Measurements from ENCODE around the gene PLEKHA1. TPM values are rescaled to one million over a fixed set of nuclear protein-coding genes. Genes with fewer than 3 reads are reported as not detected.
A peak's percentile ranks its signal among the peaks of the same experiment; 100 is the strongest.

Gene PLEKHA1
- total and polyA plus RNA-seq, 2 of the 4 experiments (the other 2 are of a cell fraction), result 7.2 to 9.5 TPM

DNA sequence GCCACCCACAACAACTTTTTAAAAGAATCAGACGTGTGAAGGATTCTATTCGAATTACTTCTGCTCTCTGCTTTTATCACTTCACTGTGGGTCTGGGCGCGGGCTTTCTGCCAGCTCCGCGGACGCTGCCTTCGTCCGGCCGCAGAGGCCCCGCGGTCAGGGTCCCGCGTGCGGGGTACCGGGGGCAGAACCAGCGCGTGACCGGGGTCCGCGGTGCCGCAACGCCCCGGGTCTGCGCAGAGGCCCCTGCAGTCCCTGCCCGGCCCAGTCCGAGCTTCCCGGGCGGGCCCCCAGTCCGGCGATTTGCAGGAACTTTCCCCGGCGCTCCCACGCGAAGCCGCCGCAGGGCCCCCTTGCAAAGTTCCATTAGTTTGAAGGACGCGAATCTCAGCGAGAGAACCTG, 86.4 kb downstream of the PLEKHA1 start:
- Histone ChIP-seq H2BK5ac (ENCODE audit: low read depth, low read length, poor library complexity, severe bottlenecking) (peak overlapping the region; percentile 28), H2BK20ac (ENCODE audit: low read depth, low read length) (0 out of 2 replicates have a peak overlapping the region, but pooled peaks have one; percentile 15), H2BK15ac (ENCODE audit: low read depth, low read length) (no peak overlapping the region; the same call in 2 of the 3 replicates), H4K8ac (ENCODE audit: low read depth in 2 of 2, low read length in 2 of 2) (peak overlapping the region in 1 of 2 experiments; percentile 63; a peak in 2 of 4 replicates), H3K4me1 (ENCODE audit: control insufficient read depth, insufficient read depth, low read length) (peaks cover 12% of the 10 kb centered on the region), H4K20me1 (ENCODE audit: insufficient read depth, low read length) (peaks cover 7% of the 10 kb centered on the region; the same call in 1 of the 2 replicates), H3K9me3 (ENCODE audit: control insufficient read depth, insufficient read depth, low read length) (no peaks in the 10 kb centered on the region), H3K14ac (replicated peaks; ENCODE audit: low read depth, low read length) (no peak overlapping the region), H3K9ac (ENCODE audit: low read depth, low read length) (peak overlapping the region; percentile 65), H3K4me2 (ENCODE audit: low read depth, low read length) (peak overlapping the region; percentile 78), H3K56ac (ENCODE audit: extremely low read depth, insufficient read depth, low read length) (no peak overlapping the region; the same call in 1 of the 2 replicates), H2AK9ac (replicated peaks; ENCODE audit: low read depth, low read length, poor library complexity) (no peak overlapping the region), H3K27me3 (ENCODE audit: control insufficient read depth, insufficient read depth, low read length) (peaks cover 2% of the 10 kb centered on the region), H3K23ac (ENCODE audit: low read depth, low read length) (no peak overlapping the region), H4K91ac (ENCODE audit: insufficient read depth, low read depth, low read length) (no peak overlapping the region; the same call in 1 of the 2 replicates), H4K5ac (ENCODE audit: low read depth, low read length) (peak overlapping the region; percentile 62; the same call in 1 of the 2 replicates), H2AFZ (replicated peaks; ENCODE audit: low read length, poor library complexity) (peak overlapping the region; percentile 89), H3K36me3 (ENCODE audit: control insufficient read depth, insufficient read depth, low read length) (no peaks in the 10 kb centered on the region; the same call in 1 of the 2 replicates), H3K27ac (ENCODE audit: insufficient read depth, low read length) (peak overlapping the region; percentile 32), H3K4ac (ENCODE audit: low read depth, low read length) (no peak overlapping the region), H2BK120ac (ENCODE audit: low read depth, low read length) (no peak overlapping the region), H3K9me1 (ENCODE audit: insufficient read depth, low read length) (0 out of 2 replicates have a peak, but pooled peaks cover 6% of the 10 kb centered on the region), H3K4me3 (ENCODE audit: insufficient read depth, low read depth, low read length) (peak overlapping the region; percentile 52), H3K18ac (ENCODE audit: low read depth, low read length) (no peak overlapping the region; the same call in 1 of the 2 replicates), H2AK5ac (ENCODE audit: low read depth, low read length) (no peak overlapping the region; the same call in 1 of the 2 replicates), H3K79me1 (ENCODE audit: low read depth in 1 of 2, low read length in 2 of 2) (peaks cover 2 to 16% of the 10 kb centered on the region in 2 experiments; a peak in 3 of 4 replicates)
- ChIA-PET CTCF (no interaction called here), POLR2A (ENCODE audit: unreplicated experiment) (interaction anchor here (0.7 kb wide), 1 partner anchor 32 kb away, joined by 8 read pairs; no protein-coding TSS in a partner anchor)
- no peak for DNase-seq
- WGBS, 2 experiments (ENCODE audit: extremely low coverage in 2 of 2, insufficient read length in 1 of 2), result 2% methylated on average over 31 of the region's 40 CpGs; no CpG with 5 or more reads in 1 of the 2 experiments
- in situ Hi-C loops (cut with MboI; ENCODE audit: low sequenced_read_pairs), result loop anchor here (10.0 kb wide), 1 partner anchor 336 kb away; no protein-coding TSS in a partner anchor
- ATAC-seq (ENCODE audit: low read depth), result no peak; the same call in 1 of the 2 replicates
- TF ChIP-seq MXI1 (IDR thresholded peaks at IDR 0.05; ENCODE audit: borderline replicate concordance, low read depth, low read length), result no peak
- TF ChIP-seq MAZ (IDR thresholded peaks at IDR 0.05; ENCODE audit: borderline replicate concordance, low read depth, low read length), result no peak
- TF ChIP-seq CEBPB (IDR thresholded peaks at IDR 0.05; ENCODE audit: low read depth, low read length), result no peak
- no peak for TF ChIP-seq NFE2L2 (IDR thresholded peaks at IDR 0.05; ENCODE audit: low read depth, low read length)
- TF ChIP-seq USF2 (IDR thresholded peaks at IDR 0.05; ENCODE audit: low read depth, low read length), result no peak
- dilution Hi-C loops (cut with HindIII; ENCODE audit: low sequenced_read_pairs, unreplicated experiment), result no loop called here
- no TSS peak for BruUV-seq (replicated peaks)
- intact Hi-C loops (cut with micrococcal nuclease), result loop anchor here (1.0 to 5.0 kb wide), 2 partner anchors 8 to 86 kb away; no protein-coding TSS in a partner anchor
